GM23338 (cell line): ENCODE measurements around the gene CREB1.

Experiments used
- CREB1 ChIP-seq: fragments of 250-450 bp; sonication (Bioruptor Pico); IDR thresholded peaks from 2 replicates; pipeline ENCODE4 v1.5.0; 2020; ENCODE audit warnings: low read depth, mild to moderate bottlenecking, moderate library complexity
- EZH2 ChIP-seq: fragments of 200-600 bp; sonication (generic); IDR thresholded peaks from one replicate; pipeline ENCODE4 v1.8.0; 2017; ENCODE audit warnings: antibody characterized with exemption, mild to moderate bottlenecking, low read depth; ENCODE audit not compliant: unreplicated experiment
- EZH2phosphoT487 ChIP-seq: fragments of 200-600 bp; sonication (generic); IDR thresholded peaks from one replicate; pipeline ENCODE4 v1.8.1; 2018; ENCODE audit warnings: antibody characterized with exemption; ENCODE audit not compliant: unreplicated experiment
- JUNB ChIP-seq: IDR thresholded peaks from one replicate; pipeline ENCODE4 v1.6.1; 2016; ENCODE audit warnings: antibody characterized with exemption; ENCODE audit not compliant: unreplicated experiment
- NANOG ChIP-seq: IDR thresholded peaks from 2 replicates; pipeline ENCODE4 v1.6.1; 2016; ENCODE audit warnings: antibody characterized with exemption, borderline replicate concordance
- POLR2AphosphoS5 ChIP-seq: IDR thresholded peaks from 2 replicates; pipeline ENCODE4 v1.6.1; 2016; ENCODE audit warnings: antibody characterized with exemption, low read depth
- TF ChIP-seq, protein P1 (sequence below): IDR thresholded peaks from one replicate; pipeline ENCODE4 v1.6.1; 2018; ENCODE audit warnings: antibody characterized with exemption; ENCODE audit not compliant: unreplicated experiment
- TF ChIP-seq, protein P2 (sequence below), 2 experiments: fragments of 200-600 bp in 1 of 2; sonication (generic) in 1 of 2; conservative IDR thresholded peaks; 2 replicates each; pipeline versions ENCODE4 v1.5.1 to v1.6.1; 2016 to 2017; ENCODE audit warnings: antibody characterized with exemption in 2 of 2, low read depth in 2 of 2, mild to moderate bottlenecking in 2 of 2, moderate library complexity in 1 of 2
- TF ChIP-seq, protein P3 (sequence below): fragments of 250-450 bp; sonication (Bioruptor Pico); IDR thresholded peaks from 2 replicates; pipeline ENCODE4 v1.5.0; 2020; ENCODE audit warnings: mild to moderate bottlenecking, moderate library complexity

DNA sequence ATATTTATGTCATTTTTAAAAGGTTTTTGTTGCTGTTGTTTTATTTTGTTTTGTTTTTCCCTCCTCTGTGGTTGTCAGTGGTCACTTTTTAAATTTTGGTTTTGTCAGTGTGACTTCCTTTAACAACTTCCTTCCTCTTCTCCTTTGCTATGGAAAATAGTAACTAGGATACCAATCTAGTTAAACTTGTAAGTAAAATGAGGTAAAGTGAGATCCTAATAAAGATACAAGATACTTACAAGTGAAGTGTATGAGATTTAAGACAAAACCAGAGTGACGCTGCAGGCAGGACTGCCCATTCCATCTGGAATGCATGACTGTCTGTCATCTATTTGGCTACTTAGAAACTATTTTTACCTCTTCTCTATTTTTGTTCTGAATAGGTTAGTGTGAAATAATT, 30.6 kb upstream of the CREB1 start:
- TF ChIP-seq, protein P1, sequence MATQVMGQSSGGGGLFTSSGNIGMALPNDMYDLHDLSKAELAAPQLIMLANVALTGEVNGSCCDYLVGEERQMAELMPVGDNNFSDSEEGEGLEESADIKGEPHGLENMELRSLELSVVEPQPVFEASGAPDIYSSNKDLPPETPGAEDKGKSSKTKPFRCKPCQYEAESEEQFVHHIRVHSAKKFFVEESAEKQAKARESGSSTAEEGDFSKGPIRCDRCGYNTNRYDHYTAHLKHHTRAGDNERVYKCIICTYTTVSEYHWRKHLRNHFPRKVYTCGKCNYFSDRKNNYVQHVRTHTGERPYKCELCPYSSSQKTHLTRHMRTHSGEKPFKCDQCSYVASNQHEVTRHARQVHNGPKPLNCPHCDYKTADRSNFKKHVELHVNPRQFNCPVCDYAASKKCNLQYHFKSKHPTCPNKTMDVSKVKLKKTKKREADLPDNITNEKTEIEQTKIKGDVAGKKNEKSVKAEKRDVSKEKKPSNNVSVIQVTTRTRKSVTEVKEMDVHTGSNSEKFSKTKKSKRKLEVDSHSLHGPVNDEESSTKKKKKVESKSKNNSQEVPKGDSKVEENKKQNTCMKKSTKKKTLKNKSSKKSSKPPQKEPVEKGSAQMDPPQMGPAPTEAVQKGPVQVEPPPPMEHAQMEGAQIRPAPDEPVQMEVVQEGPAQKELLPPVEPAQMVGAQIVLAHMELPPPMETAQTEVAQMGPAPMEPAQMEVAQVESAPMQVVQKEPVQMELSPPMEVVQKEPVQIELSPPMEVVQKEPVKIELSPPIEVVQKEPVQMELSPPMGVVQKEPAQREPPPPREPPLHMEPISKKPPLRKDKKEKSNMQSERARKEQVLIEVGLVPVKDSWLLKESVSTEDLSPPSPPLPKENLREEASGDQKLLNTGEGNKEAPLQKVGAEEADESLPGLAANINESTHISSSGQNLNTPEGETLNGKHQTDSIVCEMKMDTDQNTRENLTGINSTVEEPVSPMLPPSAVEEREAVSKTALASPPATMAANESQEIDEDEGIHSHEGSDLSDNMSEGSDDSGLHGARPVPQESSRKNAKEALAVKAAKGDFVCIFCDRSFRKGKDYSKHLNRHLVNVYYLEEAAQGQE, result no peak
- TF ChIP-seq, protein P2, sequence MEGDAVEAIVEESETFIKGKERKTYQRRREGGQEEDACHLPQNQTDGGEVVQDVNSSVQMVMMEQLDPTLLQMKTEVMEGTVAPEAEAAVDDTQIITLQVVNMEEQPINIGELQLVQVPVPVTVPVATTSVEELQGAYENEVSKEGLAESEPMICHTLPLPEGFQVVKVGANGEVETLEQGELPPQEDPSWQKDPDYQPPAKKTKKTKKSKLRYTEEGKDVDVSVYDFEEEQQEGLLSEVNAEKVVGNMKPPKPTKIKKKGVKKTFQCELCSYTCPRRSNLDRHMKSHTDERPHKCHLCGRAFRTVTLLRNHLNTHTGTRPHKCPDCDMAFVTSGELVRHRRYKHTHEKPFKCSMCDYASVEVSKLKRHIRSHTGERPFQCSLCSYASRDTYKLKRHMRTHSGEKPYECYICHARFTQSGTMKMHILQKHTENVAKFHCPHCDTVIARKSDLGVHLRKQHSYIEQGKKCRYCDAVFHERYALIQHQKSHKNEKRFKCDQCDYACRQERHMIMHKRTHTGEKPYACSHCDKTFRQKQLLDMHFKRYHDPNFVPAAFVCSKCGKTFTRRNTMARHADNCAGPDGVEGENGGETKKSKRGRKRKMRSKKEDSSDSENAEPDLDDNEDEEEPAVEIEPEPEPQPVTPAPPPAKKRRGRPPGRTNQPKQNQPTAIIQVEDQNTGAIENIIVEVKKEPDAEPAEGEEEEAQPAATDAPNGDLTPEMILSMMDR (conservative IDR thresholded peaks at IDR 0.05; ENCODE audit: low read depth in 2 of 2), result no peak
- TF ChIP-seq CREB1 (CRISPR knock-in tag) (no peak), POLR2AphosphoS5 (no peak), EZH2phosphoT487 (no peak), EZH2 (no peak), JUNB (no peak), NANOG (no peak)
- TF ChIP-seq, protein P3, sequence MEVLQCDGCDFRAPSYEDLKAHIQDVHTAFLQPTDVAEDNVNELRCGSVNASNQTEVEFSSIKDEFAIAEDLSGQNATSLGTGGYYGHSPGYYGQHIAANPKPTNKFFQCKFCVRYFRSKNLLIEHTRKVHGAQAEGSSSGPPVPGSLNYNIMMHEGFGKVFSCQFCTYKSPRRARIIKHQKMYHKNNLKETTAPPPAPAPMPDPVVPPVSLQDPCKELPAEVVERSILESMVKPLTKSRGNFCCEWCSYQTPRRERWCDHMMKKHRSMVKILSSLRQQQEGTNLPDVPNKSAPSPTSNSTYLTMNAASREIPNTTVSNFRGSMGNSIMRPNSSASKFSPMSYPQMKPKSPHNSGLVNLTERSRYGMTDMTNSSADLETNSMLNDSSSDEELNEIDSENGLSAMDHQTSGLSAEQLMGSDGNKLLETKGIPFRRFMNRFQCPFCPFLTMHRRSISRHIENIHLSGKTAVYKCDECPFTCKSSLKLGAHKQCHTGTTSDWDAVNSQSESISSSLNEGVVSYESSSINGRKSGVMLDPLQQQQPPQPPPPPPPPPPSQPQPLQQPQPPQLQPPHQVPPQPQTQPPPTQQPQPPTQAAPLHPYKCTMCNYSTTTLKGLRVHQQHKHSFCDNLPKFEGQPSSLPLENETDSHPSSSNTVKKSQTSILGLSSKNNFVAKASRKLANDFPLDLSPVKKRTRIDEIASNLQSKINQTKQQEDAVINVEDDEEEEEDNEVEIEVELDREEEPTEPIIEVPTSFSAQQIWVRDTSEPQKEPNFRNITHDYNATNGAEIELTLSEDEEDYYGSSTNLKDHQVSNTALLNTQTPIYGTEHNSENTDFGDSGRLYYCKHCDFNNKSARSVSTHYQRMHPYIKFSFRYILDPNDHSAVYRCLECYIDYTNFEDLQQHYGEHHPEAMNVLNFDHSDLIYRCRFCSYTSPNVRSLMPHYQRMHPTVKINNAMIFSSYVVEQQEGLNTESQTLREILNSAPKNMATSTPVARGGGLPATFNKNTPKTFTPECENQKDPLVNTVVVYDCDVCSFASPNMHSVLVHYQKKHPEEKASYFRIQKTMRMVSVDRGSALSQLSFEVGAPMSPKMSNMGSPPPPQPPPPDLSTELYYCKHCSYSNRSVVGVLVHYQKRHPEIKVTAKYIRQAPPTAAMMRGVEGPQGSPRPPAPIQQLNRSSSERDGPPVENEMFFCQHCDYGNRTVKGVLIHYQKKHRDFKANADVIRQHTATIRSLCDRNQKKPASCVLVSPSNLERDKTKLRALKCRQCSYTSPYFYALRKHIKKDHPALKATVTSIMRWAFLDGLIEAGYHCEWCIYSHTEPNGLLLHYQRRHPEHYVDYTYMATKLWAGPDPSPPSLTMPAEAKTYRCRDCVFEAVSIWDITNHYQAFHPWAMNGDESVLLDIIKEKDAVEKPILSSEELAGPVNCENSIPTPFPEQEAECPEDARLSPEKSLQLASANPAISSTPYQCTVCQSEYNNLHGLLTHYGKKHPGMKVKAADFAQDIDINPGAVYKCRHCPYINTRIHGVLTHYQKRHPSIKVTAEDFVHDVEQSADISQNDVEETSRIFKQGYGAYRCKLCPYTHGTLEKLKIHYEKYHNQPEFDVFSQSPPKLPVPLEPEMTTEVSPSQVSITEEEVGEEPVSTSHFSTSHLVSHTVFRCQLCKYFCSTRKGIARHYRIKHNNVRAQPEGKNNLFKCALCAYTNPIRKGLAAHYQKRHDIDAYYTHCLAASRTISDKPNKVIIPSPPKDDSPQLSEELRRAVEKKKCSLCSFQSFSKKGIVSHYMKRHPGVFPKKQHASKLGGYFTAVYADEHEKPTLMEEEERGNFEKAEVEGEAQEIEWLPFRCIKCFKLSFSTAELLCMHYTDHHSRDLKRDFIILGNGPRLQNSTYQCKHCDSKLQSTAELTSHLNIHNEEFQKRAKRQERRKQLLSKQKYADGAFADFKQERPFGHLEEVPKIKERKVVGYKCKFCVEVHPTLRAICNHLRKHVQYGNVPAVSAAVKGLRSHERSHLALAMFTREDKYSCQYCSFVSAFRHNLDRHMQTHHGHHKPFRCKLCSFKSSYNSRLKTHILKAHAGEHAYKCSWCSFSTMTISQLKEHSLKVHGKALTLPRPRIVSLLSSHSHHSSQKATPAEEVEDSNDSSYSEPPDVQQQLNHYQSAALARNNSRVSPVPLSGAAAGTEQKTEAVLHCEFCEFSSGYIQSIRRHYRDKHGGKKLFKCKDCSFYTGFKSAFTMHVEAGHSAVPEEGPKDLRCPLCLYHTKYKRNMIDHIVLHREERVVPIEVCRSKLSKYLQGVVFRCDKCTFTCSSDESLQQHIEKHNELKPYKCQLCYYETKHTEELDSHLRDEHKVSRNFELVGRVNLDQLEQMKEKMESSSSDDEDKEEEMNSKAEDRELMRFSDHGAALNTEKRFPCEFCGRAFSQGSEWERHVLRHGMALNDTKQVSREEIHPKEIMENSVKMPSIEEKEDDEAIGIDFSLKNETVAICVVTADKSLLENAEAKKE (CRISPR knock-in tag), result no peak
